KMS-11 (cell line): ENCODE measurements around the gene OAT.

Experiments used
- H2AFZ ChIP-seq: fragments of 200-600 bp; sonication (generic); 2 replicates; pipeline ENCODE4 v1.6.1; 2016; ENCODE audit warnings: antibody characterized with exemption, mixed run types, low read depth
- H3K27ac ChIP-seq: fragments of 200-600 bp; sonication (generic); 2 replicates; pipeline ENCODE4 v1.6.1; 2016; ENCODE audit warnings: mild to moderate bottlenecking, mixed run types
- H3K27me3 ChIP-seq: fragments of 200-600 bp; sonication (generic); 2 replicates; pipeline ENCODE4 v1.6.1; 2017; ENCODE audit warnings: mild to moderate bottlenecking, low read depth, mixed run types, moderate library complexity; ENCODE audit not compliant: insufficient read depth
- H3K36me3 ChIP-seq: fragments of 200-600 bp; sonication (generic); 2 replicates; pipeline ENCODE4 v1.6.1; 2017; ENCODE audit warnings: mild to moderate bottlenecking, mixed run types; ENCODE audit not compliant: insufficient read depth
- H3K4me1 ChIP-seq: fragments of 200-600 bp; sonication (generic); 2 replicates; pipeline ENCODE4 v1.6.1; 2016; ENCODE audit warnings: mild to moderate bottlenecking, low read depth, mixed run types; ENCODE audit not compliant: poor library complexity, severe bottlenecking
- H3K4me2 ChIP-seq: fragments of 200-600 bp; sonication (generic); 2 replicates; pipeline ENCODE4 v1.7.0; 2016; ENCODE audit warnings: mild to moderate bottlenecking, mixed run types
- H3K4me3 ChIP-seq: fragments of 200-600 bp; sonication (generic); IDR thresholded peaks from 2 replicates; pipeline ENCODE4 v1.6.1; 2017; ENCODE audit warnings: low read depth, low read length, mixed read lengths; ENCODE audit not compliant: insufficient read depth
- H3K79me2 ChIP-seq: fragments of 200-600 bp; sonication (generic); 2 replicates; pipeline ENCODE4 v1.6.1; 2016; ENCODE audit warnings: low read depth, mixed run types; ENCODE audit not compliant: insufficient read depth
- H3K9ac ChIP-seq: fragments of 200-600 bp; sonication (generic); 2 replicates; pipeline ENCODE4 v1.6.1; 2016; ENCODE audit warnings: mild to moderate bottlenecking, mixed run types
- H4K20me1 ChIP-seq: fragments of 200-600 bp; sonication (generic); 2 replicates; pipeline ENCODE4 v1.6.1; 2016; ENCODE audit warnings: mild to moderate bottlenecking, mixed run types; ENCODE audit not compliant: insufficient read depth
- CTCF ChIP-seq: fragments of 200-600 bp; sonication (generic); conservative IDR thresholded peaks from 2 replicates; pipeline ENCODE4 v1.6.1; 2017; ENCODE audit warnings: low read depth, mild to moderate bottlenecking, antibody characterized with exemption, low read length, moderate library complexity, mixed read lengths

The OAT gene

GRCh38 chr10:124347956-124348355 is 70.8 kb downstream of the OAT start:
- Histone ChIP-seq H3K27ac (no peak overlapping the region), H3K4me2 (no peak overlapping the region), H3K9ac (no peak overlapping the region)

More at GRCh38 chr10:124347956-124348355, 70.8 kb downstream of the OAT start:
- H4K20me1 ChIP-seq: no peaks in the 10 kb centered on the region
- no peaks in the 10 kb centered on the region for H3K27me3 ChIP-seq
- H3K4me1 ChIP-seq: no peaks in the 10 kb centered on the region
- H2AFZ ChIP-seq: no peak overlapping the region
- H3K79me2 ChIP-seq: no peaks in the 10 kb centered on the region
- no peaks in the 10 kb centered on the region for H3K36me3 ChIP-seq
- TF ChIP-seq CTCF: no peak
- no peak overlapping the region for H3K4me3 ChIP-seq
